GM12878 (cell line): ENCODE measurements around the gene GPN1. TPM values are rescaled to one million over a fixed set of nuclear protein-coding genes. Genes with fewer than 3 reads are reported as not detected.

ENCODE experiments used
- ATAC-seq: fragments of 200-7000 bp; cut with Tn5 transposase; 3 replicates; pipeline ENCODE4 v1.9.1; 2020; ENCODE audit warnings: mild to moderate bottlenecking, moderate library complexity
- BruUV-seq: library from RNA; stranded (reverse); fragments of 400-500 nt; replicated peaks from 2 replicates; lab custom pipeline; 2021; lab: Mats Ljungman, UMichigan
- CTCF ChIA-PET: fragments of 300-600 bp; sonication (Branson Sonifier 250); formaldehyde crosslinking; extraction: SDS; loops from one replicate; lab custom pipeline; 2021; ENCODE audit warnings: inconsistent platforms; lab: Yijun Ruan, JAX
- POLR2A ChIA-PET: fragments of 350-600 bp; formaldehyde crosslinking; extraction: SDS; loops from one replicate; lab custom pipeline; 2021; ENCODE audit warnings: inconsistent platforms; lab: Charles Lee
- RAD21 ChIA-PET: fragments of 300-600 bp; sonication (Branson Sonifier 250); formaldehyde crosslinking; loops from one replicate; lab custom pipeline; 2023; ENCODE audit warnings: antibody characterized with exemption; ENCODE audit not compliant: unreplicated experiment; lab: Charles Lee
- SMC1A ChIA-PET: fragments of 300-600 bp; sonication (Branson Sonifier 250); formaldehyde crosslinking; loops from one replicate; lab custom pipeline; 2023; ENCODE audit not compliant: unreplicated experiment, uncharacterized antibody; lab: Charles Lee
- DNase-seq: peaks from one replicate; pipeline ENCODE4 v3.0.0-alpha.2; 2011; ENCODE audit warnings: low read depth, low spot score
- FAIRE-seq: peaks from 3 replicates; lab custom pipeline; 2011; peaks lifted over from hg19 to GRCh38; lab: Jason Lieb, UNC
- H2AFZ ChIP-seq: 2 replicates; pipeline ENCODE4 v1.6.0; 2011; ENCODE audit warnings: low read depth, low read length, control low read depth; ENCODE audit not compliant: control insufficient read depth
- H3K27ac ChIP-seq: 2 replicates; pipeline ENCODE4 v1.5.1; 2011; ENCODE audit warnings: control low read depth; ENCODE audit not compliant: control insufficient read depth, insufficient read depth
- H3K27me3 ChIP-seq, 2 experiments: replicated peaks in 1 of 2; 2 replicates each; pipeline versions ENCODE4 v1.6.0 to v1.6.1; 2011; ENCODE audit warnings: low read length in 1 of 2; ENCODE audit not compliant: control insufficient read depth in 2 of 2, insufficient read depth in 2 of 2
- H3K36me3 ChIP-seq, 2 experiments: 2 replicates each; pipeline ENCODE4 v1.5.1; 2011; ENCODE audit warnings: low read length in 1 of 2; ENCODE audit not compliant: control insufficient read depth in 2 of 2, insufficient read depth in 2 of 2
- H3K4me1 ChIP-seq: 2 replicates; pipeline ENCODE4 v1.6.1; 2011; ENCODE audit warnings: mild to moderate bottlenecking, low read length, moderate library complexity, mixed read lengths; ENCODE audit not compliant: control insufficient read depth, insufficient read depth
- H3K4me2 ChIP-seq: 2 replicates; pipeline ENCODE4 v1.6.0; 2011; ENCODE audit warnings: control low read depth; ENCODE audit not compliant: control insufficient read depth, insufficient read depth
- H3K4me3 ChIP-seq: fragments of 200-600 bp; sonication (generic); 2 replicates; pipeline ENCODE4 v1.5.1; 2016
- H3K79me2 ChIP-seq: 2 replicates; pipeline ENCODE4 v1.6.0; 2011; ENCODE audit warnings: low read length; ENCODE audit not compliant: control insufficient read depth, insufficient read depth
- H3K9ac ChIP-seq: 2 replicates; pipeline ENCODE4 v1.8.0; 2011; ENCODE audit warnings: low read length, control low read depth, mixed read lengths; ENCODE audit not compliant: control insufficient read depth, insufficient read depth
- H3K9me3 ChIP-seq: replicated peaks from 3 replicates; pipeline ENCODE4 v1.5.1; 2011; ENCODE audit warnings: mild to moderate bottlenecking, low read length; ENCODE audit not compliant: control insufficient read depth, insufficient read depth
- H4K20me1 ChIP-seq: 2 replicates; pipeline ENCODE4 v1.6.0; 2011; ENCODE audit not compliant: control insufficient read depth, insufficient read depth
- BCLAF1 ChIP-seq: fragments of 450-650 bp; IDR thresholded peaks from 2 replicates; pipeline ENCODE4 v1.6.1; 2017; ENCODE audit warnings: antibody characterized with exemption, mild to moderate bottlenecking, moderate library complexity
- BRCA1 ChIP-seq: IDR thresholded peaks from 2 replicates; pipeline ENCODE4 v1.6.1; 2011; ENCODE audit warnings: low read depth, low read length, improper control_type of control experiment
- CBX3 ChIP-seq: fragments of 200-600 bp; sonication (generic); IDR thresholded peaks from 2 replicates; pipeline ENCODE4 v1.6.1; 2016; ENCODE audit warnings: low read depth, borderline replicate concordance
- CHD2 ChIP-seq: IDR thresholded peaks from 2 replicates; pipeline ENCODE4 v1.6.1; 2011; ENCODE audit warnings: low read depth, low read length, improper control_type of control experiment, borderline replicate concordance
- FOS ChIP-seq: IDR thresholded peaks from 3 replicates; pipeline ENCODE4 v1.6.1; 2011; ENCODE audit warnings: borderline replicate concordance; ENCODE audit not compliant: insufficient read length; ENCODE audit errors: extremely low read depth
- HCFC1 ChIP-seq: fragments of 150-350 bp; IDR thresholded peaks from 2 replicates; pipeline ENCODE4 v1.6.1; 2014; ENCODE audit warnings: low read length
- IKZF1 ChIP-seq: fragments of 450-650 bp; conservative IDR thresholded peaks from 2 replicates; pipeline ENCODE4 v1.6.1; 2017; ENCODE audit warnings: antibody characterized with exemption, mild to moderate bottlenecking
- KAT2A ChIP-seq: conservative IDR thresholded peaks from 2 replicates; pipeline ENCODE4 v1.6.1; 2011; ENCODE audit warnings: low read depth, low read length; ENCODE audit not compliant: control insufficient read depth
- MTA3 ChIP-seq: IDR thresholded peaks from 2 replicates; pipeline ENCODE4 v1.6.1; 2012; ENCODE audit warnings: low read length, inconsistent platforms, borderline replicate concordance
- NFIC ChIP-seq: IDR thresholded peaks from 2 replicates; pipeline ENCODE4 v1.6.1; 2012; ENCODE audit warnings: low read depth, mild to moderate bottlenecking, inconsistent platforms, low read length, moderate library complexity
- NFXL1 ChIP-seq: fragments of 450-650 bp; IDR thresholded peaks from 2 replicates; pipeline ENCODE4 v1.6.1; 2017; ENCODE audit warnings: antibody characterized with exemption, mild to moderate bottlenecking, borderline replicate concordance
- NR2F1 ChIP-seq: fragments of 450-650 bp; conservative IDR thresholded peaks from 2 replicates; pipeline ENCODE4 v1.6.1; 2017; ENCODE audit warnings: mild to moderate bottlenecking
- PAX5 ChIP-seq: IDR thresholded peaks from 2 replicates; pipeline ENCODE4 v1.6.1; 2011; ENCODE audit warnings: low read depth, low read length, borderline replicate concordance
- PAX8 ChIP-seq: fragments of 450-650 bp; IDR thresholded peaks from 2 replicates; pipeline ENCODE4 v1.6.1; 2017; ENCODE audit warnings: mild to moderate bottlenecking, moderate library complexity
- SMAD1 ChIP-seq: fragments of 450-650 bp; IDR thresholded peaks from 2 replicates; pipeline ENCODE4 v1.6.1; 2018; ENCODE audit warnings: mild to moderate bottlenecking, low read depth; ENCODE audit not compliant: partially characterized antibody
- SMC3 ChIP-seq: IDR thresholded peaks from 2 replicates; pipeline ENCODE4 v1.6.1; 2011; ENCODE audit warnings: low read length, improper control_type of control experiment, borderline replicate concordance
- SUPT20H ChIP-seq: IDR thresholded peaks from 2 replicates; pipeline ENCODE4 v1.6.1; 2011; ENCODE audit warnings: low read depth, mild to moderate bottlenecking, low read length, moderate library complexity, borderline replicate concordance; ENCODE audit not compliant: control insufficient read depth
- SUZ12 ChIP-seq: fragments of 200-600 bp; sonication (generic); IDR thresholded peaks from one replicate; pipeline ENCODE4 v1.6.1; 2018; ENCODE audit warnings: antibody characterized with exemption, mild to moderate bottlenecking; ENCODE audit not compliant: unreplicated experiment
- USF1 ChIP-seq: IDR thresholded peaks from 2 replicates; pipeline ENCODE4 v1.6.1; 2011; ENCODE audit warnings: borderline replicate concordance, low read depth, mild to moderate bottlenecking, moderate library complexity, mixed read lengths, low read length; ENCODE audit not compliant: insufficient read depth; ENCODE audit errors: extremely low read length
- whole genome bisulfite sequencing: methylation state at CpG from one replicate; pipeline ENCODE4 v1.1.6; 2016; ENCODE audit warnings: low lambda C conversion rate; ENCODE audit not compliant: insufficient replicate concordance, insufficient coverage; ENCODE audit errors: missing lambda C conversion rate; 5-methylcytosine and 5-hydroxymethylcytosine counted together
- in situ Hi-C: fragments of 300-500 bp; cut with MboI; formaldehyde crosslinking; loops from 9 replicates; pipeline ENCODE4 v1.14.3; 2018; ENCODE audit warnings: mixed read lengths
- intact Hi-C: fragments of 100-400 bp; cut with micrococcal nuclease; formaldehyde crosslinking; loops from one replicate; pipeline ENCODE4 v1.14.2; 2022; ENCODE audit not compliant: unreplicated experiment
- polyA plus RNA-seq, 11 experiments: library from polyadenylated mRNA; depleted of rRNA in 4 of 11; unstranded in 6 of 11; stranded (reverse) in 5 of 11; fragments of >200 nt; fragmentation: Nextera tagmentation in 4 of 11; fragmentation: Illumina TruSeq in 1 of 11; extraction: Ambion mirVana in 4 of 11; extraction: Trizol in 1 of 11; gene quantifications; 1 replicate in 1 of 11; 2 replicates in 10 of 11; pipeline versions ENCODE4 v1.2.1 to v1.2.3, GENCODE V29; 2011 to 2016; ENCODE audit warnings: inconsistent platforms in 2 of 11, missing spikeins in 2 of 11, low read depth in 1 of 11
- total RNA-seq, 4 experiments: library from RNA; depleted of rRNA in 3 of 4; stranded (reverse); fragments of >200 nt in 3 of 4; fragmentation: Illumina TruSeq in 1 of 4; extraction: Trizol in 1 of 4; gene quantifications; 2 replicates each; pipeline versions ENCODE4 v1.2.1 to v1.2.3, GENCODE V29; 2013 to 2021
- TF ChIP-seq, protein P1 (sequence below): IDR thresholded peaks from 2 replicates; pipeline ENCODE4 v1.6.1; 2011; ENCODE audit warnings: borderline replicate concordance, low read depth, mild to moderate bottlenecking, moderate library complexity, low read length; ENCODE audit not compliant: insufficient read depth, poor library complexity, severe bottlenecking

The GPN1 gene
- total and polyA plus RNA-seq, 10 of the 15 experiments (the other 5 are each of a cell fraction or from before 2014, with no cell fraction given): 32.1 to 108 (median 60.4) TPM

GRCh38 chr2:27638709-27639108 lies 9.9 kb downstream of the GPN1 start (continued):
- no peak for TF ChIP-seq USF1
- TF ChIP-seq, protein P1, sequence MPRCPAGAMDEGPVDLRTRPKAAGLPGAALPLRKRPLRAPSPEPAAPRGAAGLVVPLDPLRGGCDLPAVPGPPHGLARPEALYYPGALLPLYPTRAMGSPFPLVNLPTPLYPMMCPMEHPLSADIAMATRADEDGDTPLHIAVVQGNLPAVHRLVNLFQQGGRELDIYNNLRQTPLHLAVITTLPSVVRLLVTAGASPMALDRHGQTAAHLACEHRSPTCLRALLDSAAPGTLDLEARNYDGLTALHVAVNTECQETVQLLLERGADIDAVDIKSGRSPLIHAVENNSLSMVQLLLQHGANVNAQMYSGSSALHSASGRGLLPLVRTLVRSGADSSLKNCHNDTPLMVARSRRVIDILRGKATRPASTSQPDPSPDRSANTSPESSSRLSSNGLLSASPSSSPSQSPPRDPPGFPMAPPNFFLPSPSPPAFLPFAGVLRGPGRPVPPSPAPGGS: no peak
- TF ChIP-seq KAT2A: no peak
- TF ChIP-seq NFXL1: no peak
- no peak for TF ChIP-seq NFIC
- TF ChIP-seq HCFC1: no peak
- no peak for TF ChIP-seq CBX3
- TF ChIP-seq MTA3: no peak
- TF ChIP-seq PAX8: no peak

GRCh38 chr2:27640722-27641245 lies 11.9 kb downstream of the GPN1 start:
- Histone ChIP-seq H3K27ac (no peak overlapping the region), H3K9ac (no peak overlapping the region), H3K9me3 (no peaks in the 10 kb centered on the region), H3K79me2 (no peaks in the 10 kb centered on the region), H3K4me3 (no peak overlapping the region), H3K27me3 (no peaks in the 10 kb centered on the region), H3K36me3 (peaks cover 0 to 25% of the 10 kb centered on the region in 2 experiments; a peak in 2 of 4 replicates), H3K4me1 (no peaks in the 10 kb centered on the region), H3K4me2 (no peak overlapping the region), H2AFZ (no peak overlapping the region), H4K20me1 (no peaks in the 10 kb centered on the region)
- intact Hi-C loops: no loop called here
- CTCF ChIA-PET: interaction anchor here (0.8 kb wide), 1 partner anchor 23 kb away, joined by 3 read pairs; the partner anchor contains the start of genes SLC4A1AP and SUPT7L
- SMC1A ChIA-PET: interaction anchor here (1.0 kb wide), 1 partner anchor 14 kb away, joined by 3 read pairs; no protein-coding TSS in a partner anchor
- POLR2A ChIA-PET: no interaction called here
- RAD21 ChIA-PET: no interaction called here
- FAIRE-seq (no peak), ATAC-seq (no peak), DNase-seq (no peak)
- WGBS: 76% methylated on average over 2 of the region's 2 CpGs
- BruUV-seq: no TSS peak
- in situ Hi-C loops: no loop called here
- no peak for TF ChIP-seq IKZF1
- no peak for TF ChIP-seq SUZ12
- TF ChIP-seq SMAD1: no peak
- no peak for TF ChIP-seq CHD2
- TF ChIP-seq SUPT20H: no peak
- TF ChIP-seq BRCA1: no peak
- no peak for TF ChIP-seq BCLAF1
- TF ChIP-seq SMC3: no peak
- TF ChIP-seq NR2F1: no peak
- TF ChIP-seq PAX5: no peak
- TF ChIP-seq FOS: no peak
